SU-DHL-6 (cell line): ENCODE measurements around the gene ITGAE.
"Not testable (repeated sequence)": the region's sequence is repeated elsewhere in the genome, so short reads cannot be mapped to it uniquely, and the experiment has no call there.

ENCODE experiments used
- H2AFZ ChIP-seq: fragments of 200-600 bp; sonication (generic); 2 replicates; pipeline ENCODE4 v1.6.1; 2014; ENCODE audit warnings: low read depth, mild to moderate bottlenecking, moderate library complexity, mixed read lengths, antibody characterized with exemption, low read length; ENCODE audit not compliant: severe bottlenecking
- H3F3A ChIP-seq: fragments of 200-600 bp; shearing (Covaris generic); 2 replicates; pipeline ENCODE4 v1.6.0; 2016; ENCODE audit warnings: antibody characterized with exemption, mild to moderate bottlenecking; ENCODE audit not compliant: insufficient read depth
- H3K27ac ChIP-seq: fragments of 200-600 bp; sonication (generic); 2 replicates; pipeline ENCODE4 v1.5.1; 2016; ENCODE audit warnings: low read depth, mild to moderate bottlenecking, low read length, moderate library complexity, mixed read lengths
- H3K27me3 ChIP-seq: fragments of 200-600 bp; sonication (generic), shearing (Covaris generic); 2 replicates; pipeline ENCODE4 v1.6.0; 2014; ENCODE audit warnings: mild to moderate bottlenecking, low read length
- H3K36me3 ChIP-seq: fragments of 200-600 bp; sonication (generic); 2 replicates; pipeline ENCODE4 v1.6.1; 2014; ENCODE audit warnings: mild to moderate bottlenecking, low read length, mixed read lengths
- H3K4me2 ChIP-seq: fragments of 300-600, 200-600 bp; shearing (Covaris generic), sonication (generic); 2 replicates; pipeline ENCODE4 v1.6.0; 2014; ENCODE audit warnings: low read length, low read depth, mild to moderate bottlenecking; ENCODE audit not compliant: poor library complexity, severe bottlenecking
- H3K4me3 ChIP-seq: fragments of 200-600 bp; sonication (generic); 2 replicates; pipeline ENCODE4 v1.5.1; 2014; ENCODE audit warnings: antibody characterized with exemption, low read length, mild to moderate bottlenecking, mixed read lengths; ENCODE audit not compliant: insufficient read depth, poor library complexity, severe bottlenecking
- H3K79me2 ChIP-seq: fragments of 200-600 bp; sonication (generic); 2 replicates; pipeline ENCODE4 v1.6.1; 2014; ENCODE audit warnings: mild to moderate bottlenecking, low read length, moderate library complexity; ENCODE audit not compliant: insufficient read depth
- H3K9ac ChIP-seq: fragments of 200-600 bp; sonication (generic); 2 replicates; pipeline ENCODE4 v1.7.0; 2014; ENCODE audit warnings: mild to moderate bottlenecking, low read length
- H3K9me2 ChIP-seq: fragments of 200-600 bp; sonication (generic); replicated peaks from 2 replicates; pipeline ENCODE4 v1.6.1; 2014; ENCODE audit warnings: low read length; ENCODE audit not compliant: insufficient read depth
- H3K9me3 ChIP-seq: fragments of 200-600 bp; sonication (generic); 2 replicates; pipeline ENCODE4 v1.6.1; 2014; ENCODE audit warnings: low read length, mixed read lengths; ENCODE audit not compliant: insufficient read depth
- H4K20me1 ChIP-seq: fragments of 200-600 bp; sonication (generic); 2 replicates; pipeline ENCODE4 v1.6.1; 2014; ENCODE audit warnings: low read depth, mild to moderate bottlenecking, antibody characterized with exemption, low read length, moderate library complexity, mixed read lengths
- CTCF ChIP-seq: fragments of 200-600 bp; sonication (generic); IDR thresholded peaks from one replicate; pipeline ENCODE4 v1.5.1; 2017; ENCODE audit warnings: antibody characterized with exemption, mild to moderate bottlenecking, low read length, moderate library complexity; ENCODE audit not compliant: insufficient read depth, poor library complexity, severe bottlenecking
- EZH2phosphoT487 ChIP-seq: fragments of 200-600 bp; sonication (generic), shearing (Covaris generic); conservative IDR thresholded peaks from 2 replicates; pipeline ENCODE4 v1.6.1; 2018; ENCODE audit warnings: mild to moderate bottlenecking, antibody characterized with exemption, low read length, moderate library complexity, mixed read lengths

ITGAE gene

GRCh38 chr17:3796110-3796821 lies 4.7 kb downstream of the ITGAE start:
- H3K79me2 ChIP-seq = no peaks in the 10 kb centered on the region
- H3K4me2 ChIP-seq = no peak overlapping the region
- H3K4me3 ChIP-seq = no peak overlapping the region
- H2AFZ ChIP-seq = no peak overlapping the region
- H3F3A ChIP-seq = no peaks in the 10 kb centered on the region
- H3K27me3 ChIP-seq = no peaks in the 10 kb centered on the region
- H3K36me3 ChIP-seq = no peaks in the 10 kb centered on the region
- no peak overlapping the region for H3K9ac ChIP-seq
- no peaks in the 10 kb centered on the region for H4K20me1 ChIP-seq
- TF ChIP-seq CTCF (no peak), EZH2phosphoT487 (no peak)
- no peaks in the 10 kb centered on the region for H3K9me3 ChIP-seq
- H3K9me2 ChIP-seq = no peaks in the 10 kb centered on the region
- H3K27ac ChIP-seq = no peak overlapping the region

- H3K36me3 ChIP-seq = no peaks in the 10 kb centered on the region
- H3K4me3 ChIP-seq = no peak overlapping the region
- TF ChIP-seq CTCF (no peak), EZH2phosphoT487 (no peak)
- no peaks in the 10 kb centered on the region for H3K9me3 ChIP-seq
- no peak overlapping the region for H3K27ac ChIP-seq
- no peaks in the 10 kb centered on the region for H3F3A ChIP-seq
- H3K9me2 ChIP-seq = no peaks in the 10 kb centered on the region
- H2AFZ ChIP-seq = no peak overlapping the region
- no peaks in the 10 kb centered on the region for H3K79me2 ChIP-seq
- no peaks in the 10 kb centered on the region for H3K27me3 ChIP-seq
- no peaks in the 10 kb centered on the region for H4K20me1 ChIP-seq
- H3K9ac ChIP-seq = no peak overlapping the region
- no peak overlapping the region for H3K4me2 ChIP-seq
These were observed 5.4 kb downstream of the ITGAE start for GRCh38 chr17:3795390-3796102.

GRCh38 chr17:3794557-3795389 lies 6.2 kb downstream of the ITGAE start:
- H2AFZ ChIP-seq = no peak overlapping the region
- H3K9me3 ChIP-seq = no peaks in the 10 kb centered on the region
- H3K27me3 ChIP-seq = no peaks in the 10 kb centered on the region
- no peaks in the 10 kb centered on the region for H3K36me3 ChIP-seq
- no peaks in the 10 kb centered on the region for H3F3A ChIP-seq
- H3K9ac ChIP-seq = no peak overlapping the region
- no peak overlapping the region for H3K4me2 ChIP-seq
- no peaks in the 10 kb centered on the region for H3K79me2 ChIP-seq
- no peak for TF ChIP-seq CTCF
- TF ChIP-seq EZH2phosphoT487 = no peak
- H3K4me3 ChIP-seq = no peak overlapping the region
- no peaks in the 10 kb centered on the region for H4K20me1 ChIP-seq
- H3K9me2 ChIP-seq = no peaks in the 10 kb centered on the region
- no peak overlapping the region for H3K27ac ChIP-seq

- H4K20me1 ChIP-seq, H3K27ac ChIP-seq, H3F3A ChIP-seq, H3K9me3 ChIP-seq, H3K9me2 ChIP-seq, H2AFZ ChIP-seq, H3K27me3 ChIP-seq, H3K4me3 ChIP-seq, H3K79me2 ChIP-seq, H3K9ac ChIP-seq, H3K4me2 ChIP-seq, H3K36me3 ChIP-seq: not testable (repeated sequence)
These were observed 6.8 kb downstream of the ITGAE start for GRCh38 chr17:3794152-3794551.

GRCh38 chr17:3793258-3793657 lies 7.7 kb downstream of the ITGAE start:
- H4K20me1 ChIP-seq, H3K9me2 ChIP-seq, H3K9ac ChIP-seq, H3K4me3 ChIP-seq, H3K9me3 ChIP-seq, H3K4me2 ChIP-seq, H3K36me3 ChIP-seq, H3K27ac ChIP-seq, H3K27me3 ChIP-seq, H2AFZ ChIP-seq, H3K79me2 ChIP-seq, H3F3A ChIP-seq: not testable (repeated sequence)
